Subcutaneous adipose tissue (tissue), 4 donors: ENCODE data around the gene WNT5B. TPM values are rescaled to one million over a fixed set of nuclear protein-coding genes. Genes with fewer than 3 reads are reported as not detected.

Experiments
- total RNA-seq, 4 donors: library from RNA; depleted of rRNA; stranded (reverse); fragments of >200 nt; gene quantifications; one replicate each; pipeline ENCODE4 v1.1.0, GENCODE V29; 2016
- TF ChIP-seq, protein P1 (sequence below): fragments of 450-650 bp; IDR thresholded peaks from one replicate; pipeline ENCODE4 v1.5.1; 2016; ENCODE audit warnings: low read depth, mild to moderate bottlenecking, control low read depth, antibody characterized with exemption, moderate library complexity

The WNT5B gene
- total RNA-seq, 4 donors from 2014 or later, result 0.82 to 7.0 (median 4.8) TPM

DNA sequence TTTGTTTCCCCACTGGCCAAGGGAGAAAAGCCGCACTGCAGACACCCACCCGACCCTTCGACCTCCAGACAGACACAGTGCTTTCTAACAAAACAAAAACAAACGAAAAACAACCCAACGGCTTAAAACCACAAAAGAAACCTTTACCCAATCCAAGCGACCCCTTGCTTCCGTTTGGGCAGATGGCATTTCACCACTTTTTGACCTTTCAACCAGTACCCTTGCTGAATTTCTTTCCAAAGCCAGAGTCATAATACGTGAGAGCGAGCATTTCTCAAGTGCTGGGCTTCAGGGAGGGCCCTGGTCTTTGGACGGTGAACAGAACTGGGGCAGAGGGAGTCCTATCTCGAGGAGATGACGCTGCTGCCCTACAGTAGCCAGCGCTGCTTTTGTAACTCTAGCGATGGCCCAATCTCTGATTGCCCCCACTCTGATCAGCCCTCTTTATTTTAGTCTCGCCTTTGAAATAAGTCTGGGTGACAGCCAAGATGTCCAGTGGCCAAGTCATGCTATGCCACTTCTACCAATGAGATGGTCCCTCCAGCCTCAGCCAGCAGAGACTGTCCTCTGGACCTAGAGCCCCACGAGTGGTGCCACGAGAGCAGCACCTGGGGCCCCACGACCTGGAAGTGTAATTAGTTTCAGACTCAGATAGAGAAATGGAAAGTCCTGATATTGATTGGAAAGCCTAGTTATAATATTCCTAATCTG lies 40.0 kb downstream of the WNT5B start:
- TF ChIP-seq, protein P1, sequence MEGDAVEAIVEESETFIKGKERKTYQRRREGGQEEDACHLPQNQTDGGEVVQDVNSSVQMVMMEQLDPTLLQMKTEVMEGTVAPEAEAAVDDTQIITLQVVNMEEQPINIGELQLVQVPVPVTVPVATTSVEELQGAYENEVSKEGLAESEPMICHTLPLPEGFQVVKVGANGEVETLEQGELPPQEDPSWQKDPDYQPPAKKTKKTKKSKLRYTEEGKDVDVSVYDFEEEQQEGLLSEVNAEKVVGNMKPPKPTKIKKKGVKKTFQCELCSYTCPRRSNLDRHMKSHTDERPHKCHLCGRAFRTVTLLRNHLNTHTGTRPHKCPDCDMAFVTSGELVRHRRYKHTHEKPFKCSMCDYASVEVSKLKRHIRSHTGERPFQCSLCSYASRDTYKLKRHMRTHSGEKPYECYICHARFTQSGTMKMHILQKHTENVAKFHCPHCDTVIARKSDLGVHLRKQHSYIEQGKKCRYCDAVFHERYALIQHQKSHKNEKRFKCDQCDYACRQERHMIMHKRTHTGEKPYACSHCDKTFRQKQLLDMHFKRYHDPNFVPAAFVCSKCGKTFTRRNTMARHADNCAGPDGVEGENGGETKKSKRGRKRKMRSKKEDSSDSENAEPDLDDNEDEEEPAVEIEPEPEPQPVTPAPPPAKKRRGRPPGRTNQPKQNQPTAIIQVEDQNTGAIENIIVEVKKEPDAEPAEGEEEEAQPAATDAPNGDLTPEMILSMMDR, result no peak

DNA sequence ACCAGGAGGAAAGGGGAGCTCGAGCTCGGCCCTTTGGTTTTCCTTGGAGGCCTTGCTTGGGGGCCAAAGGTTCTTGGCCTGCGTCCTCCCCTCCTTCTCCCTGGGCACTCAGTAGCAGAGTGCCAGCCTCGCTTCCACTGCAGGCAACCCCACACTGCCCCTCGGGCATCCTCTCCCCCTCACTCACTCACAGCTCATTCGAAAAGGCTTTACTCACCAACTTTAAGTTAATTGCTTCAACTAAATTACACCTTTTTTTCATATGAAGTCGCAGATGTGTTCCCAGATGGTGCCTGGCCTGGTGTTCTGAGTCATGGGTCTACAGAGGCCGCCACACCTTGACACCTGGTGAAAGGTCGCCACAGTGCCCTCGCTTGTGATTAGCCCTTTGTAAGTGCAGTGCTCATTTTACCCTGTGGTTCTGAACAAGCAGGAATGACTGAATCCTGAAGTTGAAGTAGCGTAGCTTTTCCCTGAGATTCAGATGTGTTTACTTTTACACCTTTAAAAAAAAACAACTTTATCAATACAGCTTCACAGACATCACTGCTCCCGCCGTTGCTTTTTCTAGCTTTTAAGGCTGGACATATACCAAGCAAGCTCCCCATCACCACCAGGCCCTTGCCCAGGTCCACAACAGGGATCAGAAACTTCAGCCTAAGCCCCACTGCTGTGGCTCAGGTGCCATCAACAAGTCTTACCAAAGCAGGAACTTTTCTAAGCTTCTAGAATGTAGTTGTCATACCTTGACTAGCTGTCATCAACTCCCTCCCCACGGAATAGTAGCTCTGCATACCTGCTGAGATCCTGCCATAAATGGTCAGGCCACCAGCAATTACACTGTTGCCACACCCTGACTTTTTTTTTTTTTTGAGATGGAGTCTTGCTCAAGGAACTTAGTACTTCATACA lies 41.6 kb downstream of the WNT5B start:
- TF ChIP-seq, protein P1, result no peak

- TF ChIP-seq, protein P1, result no peak
Observed at GRCh38 chr12:1676043-1676442, 47.0 kb downstream of the WNT5B start.

DNA sequence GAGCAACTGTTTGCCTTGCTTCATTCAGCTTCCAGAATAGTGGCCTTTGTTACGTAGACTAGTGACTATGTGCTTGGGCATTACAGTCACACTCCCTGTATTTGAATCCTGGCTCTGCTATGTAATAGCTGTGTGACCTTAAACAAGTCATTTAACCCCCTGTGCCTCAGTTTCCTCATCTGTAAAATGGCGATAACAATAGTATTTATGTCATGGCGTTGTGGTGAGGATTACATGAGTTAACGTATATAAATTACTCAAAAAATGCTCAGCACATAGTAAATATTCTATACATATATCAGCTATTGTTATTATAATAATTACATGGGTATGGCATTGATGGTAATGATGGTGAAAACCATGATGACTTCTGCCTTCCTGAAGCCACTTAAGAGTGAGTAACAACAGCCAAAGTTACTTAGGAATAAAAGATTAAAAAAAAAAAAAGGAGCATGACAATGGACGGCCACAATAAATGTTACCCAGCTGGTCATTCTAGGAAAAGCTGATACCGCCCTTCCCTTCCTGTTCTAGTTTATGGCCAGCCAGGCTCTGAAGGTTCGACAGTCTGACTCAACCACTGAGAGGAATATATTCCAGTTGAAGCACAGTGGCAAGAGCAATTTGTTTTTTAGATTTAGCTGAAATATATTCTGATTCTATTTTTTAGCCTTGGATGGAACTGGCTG lies 51.9 kb downstream of the WNT5B start:
- TF ChIP-seq, protein P1, result no peak

- TF ChIP-seq, protein P1, result no peak
Observed at GRCh38 chr12:1681493-1681807, 52.4 kb downstream of the WNT5B start.

DNA sequence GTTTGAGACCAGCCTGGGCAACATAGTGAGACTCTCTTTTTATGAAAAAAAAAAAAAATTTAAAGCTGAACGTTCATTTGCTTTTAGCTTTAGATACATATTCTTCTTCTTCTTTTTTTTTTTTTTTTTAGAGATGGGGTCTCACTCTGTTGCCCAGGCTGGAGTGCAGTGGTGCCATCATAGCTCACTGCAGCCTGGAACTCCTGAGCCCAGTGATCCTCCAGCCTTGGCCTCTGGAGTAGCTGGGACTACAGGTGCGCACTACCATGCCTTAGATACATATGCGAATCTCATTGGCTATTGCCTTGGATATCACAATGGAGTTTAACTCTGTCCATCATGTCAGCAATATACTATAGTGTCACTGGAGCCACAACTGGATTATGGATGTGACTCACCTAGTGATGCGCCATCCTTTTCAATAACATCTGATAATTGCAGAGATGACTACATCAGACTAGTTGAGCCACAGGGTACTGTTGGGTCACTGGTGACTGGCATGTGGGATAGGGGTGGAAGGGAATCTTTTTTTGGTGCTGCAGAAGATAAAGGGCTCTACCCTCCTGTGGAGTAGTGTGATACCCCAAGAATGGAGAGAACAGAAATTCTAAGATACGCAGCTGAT lies 59.2 kb downstream of the WNT5B start:
- TF ChIP-seq, protein P1, result no peak
